Measurements from ENCODE around the gene TM4SF20.

GRCh38 chr2:227365833-227366232 is 13.3 kb downstream of the TM4SF20 start:
- no peak for TF ChIP-seq CTCF (conservative IDR thresholded peaks at IDR 0.05 in 1 of 2, IDR thresholded peaks at IDR 0.05 in 1 of 2; ENCODE audit: extremely low read depth in 1 of 2, insufficient read depth in 1 of 2, low read depth in 1 of 2, low read length in 2 of 2)
- TF ChIP-seq EZH2 (IDR thresholded peaks at IDR 0.05; ENCODE audit: borderline replicate concordance, low read length), result no peak
